Adipocyte (in vitro differentiated cells): ENCODE results near the gene CASK.
A peak's percentile ranks its signal among the peaks of the same experiment; 100 is the strongest.

Source experiments
- DNase-seq: peaks from one replicate; pipeline ENCODE4 v3.0.0-alpha.2; 2015; ENCODE audit warnings: low read depth
- H3K27me3 ChIP-seq: replicated peaks from 2 replicates; pipeline ENCODE4 v1.7.0; 2013; ENCODE audit warnings: mild to moderate bottlenecking, low read length, moderate library complexity; ENCODE audit not compliant: control insufficient read depth, insufficient read depth
- H3K36me3 ChIP-seq: 2 replicates; pipeline ENCODE4 v1.7.0; 2013; ENCODE audit warnings: low read length, mild to moderate bottlenecking, moderate library complexity; ENCODE audit not compliant: control insufficient read depth, insufficient read depth, severe bottlenecking
- H3K4me1 ChIP-seq: 2 replicates; pipeline ENCODE4 v1.7.0; 2013; ENCODE audit warnings: mild to moderate bottlenecking, low read length, moderate library complexity; ENCODE audit not compliant: control insufficient read depth, insufficient read depth
- H3K4me3 ChIP-seq: 2 replicates; pipeline ENCODE4 v1.7.0; 2013; ENCODE audit warnings: mild to moderate bottlenecking, low read length, moderate library complexity
- H3K9ac ChIP-seq: 2 replicates; pipeline ENCODE4 v1.7.0; 2013; ENCODE audit warnings: mild to moderate bottlenecking, low read length, moderate library complexity
- H3K9me3 ChIP-seq: 2 replicates; pipeline ENCODE4 v1.7.0; 2013; ENCODE audit warnings: mild to moderate bottlenecking, low read length, moderate library complexity; ENCODE audit not compliant: control insufficient read depth

CASK gene

GRCh38 chrX:41480508-41481260 is 442.7 kb downstream of the CASK start:
- Histone ChIP-seq H3K4me1 (peaks cover 26% of the 10 kb centered on the region), H3K9ac (no peak overlapping the region), H3K4me3 (no peak overlapping the region), H3K27me3 (peaks cover 5% of the 10 kb centered on the region), H3K9me3 (no peaks in the 10 kb centered on the region), H3K36me3 (no peaks in the 10 kb centered on the region)
- no peak for DNase-seq

DNA sequence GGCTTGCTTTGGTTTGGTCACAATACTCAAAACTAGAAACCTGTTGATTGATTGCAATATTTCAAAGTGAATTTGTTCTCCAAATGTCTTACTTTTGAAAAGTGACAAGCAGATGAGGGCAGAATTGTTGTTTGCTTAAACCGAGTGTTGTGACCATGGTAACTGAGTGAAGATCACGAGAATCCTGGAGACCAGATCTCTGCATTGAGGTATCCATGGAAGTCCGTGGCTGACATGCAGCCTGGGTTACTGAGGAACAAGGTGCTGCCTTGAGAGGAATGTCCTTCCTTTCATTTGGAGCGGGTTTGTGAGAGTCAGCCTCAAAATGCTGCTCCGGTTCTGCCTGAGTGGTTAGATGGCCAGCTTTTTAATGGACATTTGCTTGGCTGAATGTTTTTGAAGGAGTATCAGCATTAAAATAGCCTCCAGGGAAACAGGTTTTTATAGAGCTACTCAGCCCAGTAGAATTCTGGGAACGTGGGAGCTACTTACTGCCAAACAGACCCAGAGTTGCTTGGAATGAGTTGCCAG is 444.9 kb downstream of the CASK start:
- H3K36me3 ChIP-seq = no peaks in the 10 kb centered on the region
- no peak overlapping the region for H3K4me3 ChIP-seq
- peak overlapping the region; percentile 29 for H3K9ac ChIP-seq
- peaks cover 34% of the 10 kb centered on the region for H3K4me1 ChIP-seq
- H3K9me3 ChIP-seq = no peaks in the 10 kb centered on the region
- H3K27me3 ChIP-seq = peaks cover 9% of the 10 kb centered on the region
- DNase-seq = no peak

DNA sequence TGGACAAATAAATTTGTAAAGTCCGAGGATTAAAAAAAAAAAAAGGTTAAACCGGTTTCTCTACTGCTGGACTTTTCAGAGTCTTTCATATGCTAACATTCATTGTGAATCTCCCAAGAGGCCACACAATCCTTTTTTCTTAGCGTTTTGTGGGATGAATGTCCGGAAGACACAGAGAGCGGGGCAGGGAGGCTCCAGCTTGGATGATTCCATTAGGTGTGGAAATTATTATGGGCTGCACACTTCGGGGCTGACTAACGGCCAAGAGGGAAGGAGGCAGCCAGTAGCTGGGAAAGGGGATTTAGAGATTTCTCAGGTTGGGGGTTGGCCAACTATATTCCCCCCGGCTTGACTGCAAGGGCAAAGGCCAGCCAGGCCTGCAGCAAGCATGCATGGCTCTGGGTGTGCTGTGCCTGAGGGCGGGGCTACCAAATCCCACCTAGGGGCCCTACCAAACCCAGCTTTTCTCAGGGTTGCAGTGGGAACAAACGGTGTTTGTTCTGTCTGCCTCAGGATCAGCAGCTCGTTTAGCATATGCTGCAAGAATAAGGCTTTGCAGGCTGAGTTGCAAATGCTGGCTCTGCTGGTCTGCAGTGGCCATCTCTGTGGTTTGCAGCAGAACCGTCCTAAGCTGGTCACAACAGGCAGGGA is 447.6 kb downstream of the CASK start:
- Histone ChIP-seq H3K4me1 (peaks cover 26% of the 10 kb centered on the region), H3K9ac (no peak overlapping the region), H3K27me3 (peaks cover 9% of the 10 kb centered on the region), H3K4me3 (no peak overlapping the region), H3K9me3 (no peaks in the 10 kb centered on the region), H3K36me3 (no peaks in the 10 kb centered on the region)
- DNase-seq = no peak

DNA sequence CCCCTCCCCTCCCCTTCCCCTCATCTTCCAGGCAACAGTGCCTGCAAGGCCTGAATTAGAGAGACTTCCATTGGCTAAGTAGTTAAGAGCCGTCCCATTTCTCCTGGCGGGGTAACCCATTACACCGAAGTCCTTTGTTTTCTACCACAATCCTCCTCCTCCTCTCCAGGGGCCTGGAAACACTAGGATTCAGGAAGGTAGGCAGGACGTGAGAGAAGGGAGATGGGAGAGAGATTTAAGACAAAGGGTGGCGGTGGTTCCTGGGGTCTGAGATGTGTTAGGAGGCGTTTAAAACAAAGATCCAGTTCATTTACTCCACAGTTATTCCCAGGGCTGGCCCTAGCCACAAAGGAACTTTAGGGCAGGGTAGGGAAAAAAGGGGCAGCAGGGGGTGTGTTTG is 448.2 kb downstream of the CASK start:
- no peaks in the 10 kb centered on the region for H3K36me3 ChIP-seq
- no peak for DNase-seq
- H3K9me3 ChIP-seq = no peaks in the 10 kb centered on the region
- no peak overlapping the region for H3K4me3 ChIP-seq
- peaks cover 9% of the 10 kb centered on the region for H3K27me3 ChIP-seq
- H3K9ac ChIP-seq = no peak overlapping the region
- peaks cover 27% of the 10 kb centered on the region for H3K4me1 ChIP-seq

GRCh38 chrX:41474726-41475100 is 448.6 kb downstream of the CASK start:
- H3K9me3 ChIP-seq = no peaks in the 10 kb centered on the region
- H3K4me1 ChIP-seq = peaks cover 27% of the 10 kb centered on the region
- H3K27me3 ChIP-seq = peaks cover 4% of the 10 kb centered on the region
- DNase-seq = no peak
- H3K4me3 ChIP-seq = no peak overlapping the region
- no peak overlapping the region for H3K9ac ChIP-seq
- no peaks in the 10 kb centered on the region for H3K36me3 ChIP-seq

DNA sequence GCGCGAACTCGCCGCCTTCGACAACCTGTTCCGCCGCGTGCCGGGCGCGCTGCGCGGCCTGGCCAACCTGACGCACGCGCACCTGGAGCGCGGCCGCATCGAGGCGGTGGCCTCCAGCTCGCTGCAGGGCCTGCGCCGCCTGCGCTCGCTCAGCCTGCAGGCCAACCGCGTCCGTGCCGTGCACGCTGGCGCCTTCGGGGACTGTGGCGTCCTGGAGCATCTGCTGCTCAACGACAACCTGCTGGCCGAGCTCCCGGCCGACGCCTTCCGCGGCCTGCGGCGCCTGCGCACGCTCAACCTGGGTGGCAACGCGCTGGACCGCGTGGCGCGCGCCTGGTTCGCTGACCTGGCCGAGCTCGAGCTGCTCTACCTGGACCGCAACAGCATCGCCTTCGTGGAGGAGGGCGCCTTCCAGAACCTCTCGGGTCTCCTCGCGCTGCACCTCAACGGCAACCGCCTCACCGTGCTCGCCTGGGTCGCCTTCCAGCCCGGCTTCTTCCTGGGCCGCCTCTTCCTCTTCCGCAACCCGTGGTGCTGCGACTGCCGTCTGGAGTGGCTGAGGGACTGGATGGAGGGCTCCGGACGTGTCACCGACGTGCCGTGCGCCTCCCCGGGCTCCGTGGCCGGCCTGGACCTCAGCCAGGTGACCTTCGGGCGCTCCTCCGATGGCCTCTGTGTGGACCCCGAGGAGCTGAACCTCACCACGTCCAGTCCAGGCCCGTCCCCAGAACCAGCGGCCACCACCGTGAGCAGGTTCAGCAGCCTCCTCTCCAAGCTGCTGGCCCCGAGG is 449.2 kb downstream of the CASK start:
- Histone ChIP-seq H3K27me3 (peaks cover 4% of the 10 kb centered on the region), H3K9ac (no peak overlapping the region), H3K36me3 (no peaks in the 10 kb centered on the region), H3K4me1 (peaks cover 29% of the 10 kb centered on the region), H3K4me3 (no peak overlapping the region), H3K9me3 (no peaks in the 10 kb centered on the region)
- DNase-seq = no peak

DNA sequence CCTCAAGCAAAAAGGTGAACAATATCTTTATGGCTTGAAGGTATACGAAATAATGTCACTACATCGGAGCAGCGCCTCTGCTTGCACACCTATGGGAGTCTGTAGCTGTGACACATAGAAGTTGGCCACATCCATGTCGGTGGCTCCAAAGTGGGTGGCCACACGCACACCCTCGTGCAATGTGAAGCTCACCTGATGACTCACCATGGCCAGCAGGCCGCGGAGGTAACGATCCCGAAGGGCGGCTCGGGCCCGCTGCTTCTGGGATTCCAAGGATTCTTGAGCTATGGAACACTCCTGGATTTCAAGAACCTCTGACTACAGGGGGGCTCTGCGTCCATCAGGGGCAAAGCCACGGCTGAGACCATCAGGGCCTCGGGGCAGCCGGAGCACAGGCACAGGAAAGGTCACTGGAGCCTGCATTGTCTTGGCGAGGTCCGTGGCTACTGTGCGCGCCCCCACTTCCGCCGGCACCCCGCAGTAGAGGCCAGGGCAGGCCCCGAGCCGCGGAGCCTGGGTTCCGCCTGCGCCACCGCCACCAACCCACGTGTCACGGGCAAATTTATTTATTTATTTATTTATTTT is 451.0 kb downstream of the CASK start:
- no peak for DNase-seq
- no peaks in the 10 kb centered on the region for H3K9me3 ChIP-seq
- peaks cover 4% of the 10 kb centered on the region for H3K27me3 ChIP-seq
- no peak overlapping the region for H3K9ac ChIP-seq
- H3K4me3 ChIP-seq = no peak overlapping the region
- peaks cover 27% of the 10 kb centered on the region for H3K4me1 ChIP-seq
- no peaks in the 10 kb centered on the region for H3K36me3 ChIP-seq

GRCh38 chrX:41471786-41472185 is 451.6 kb downstream of the CASK start:
- DNase-seq = no peak
- H3K4me3 ChIP-seq = no peak overlapping the region
- peaks cover 27% of the 10 kb centered on the region for H3K4me1 ChIP-seq
- no peaks in the 10 kb centered on the region for H3K36me3 ChIP-seq
- peaks cover 4% of the 10 kb centered on the region for H3K27me3 ChIP-seq
- no peaks in the 10 kb centered on the region for H3K9me3 ChIP-seq
- no peak overlapping the region for H3K9ac ChIP-seq

DNA sequence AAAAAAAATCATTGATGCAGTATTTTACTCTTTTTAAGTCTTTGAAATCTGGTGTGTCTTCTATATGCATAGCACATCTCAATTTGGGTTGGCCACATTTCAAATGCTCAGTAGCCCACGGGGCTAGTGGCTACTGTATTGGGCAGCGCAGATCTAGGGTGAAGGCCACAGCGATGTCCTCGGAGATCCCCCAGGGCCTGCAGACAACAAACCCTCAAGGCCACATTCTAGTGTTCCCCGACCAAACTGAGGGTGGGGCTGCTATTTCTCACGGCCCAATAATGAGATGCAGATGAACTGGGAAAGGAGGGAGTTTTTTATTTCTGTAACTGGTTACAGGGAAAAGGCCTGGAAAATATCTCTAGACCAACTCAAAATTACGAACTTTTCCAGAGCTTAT is 452.6 kb downstream of the CASK start:
- Histone ChIP-seq H3K27me3 (peaks cover 4% of the 10 kb centered on the region), H3K36me3 (no peaks in the 10 kb centered on the region), H3K9ac (no peak overlapping the region), H3K4me3 (no peak overlapping the region), H3K4me1 (peaks cover 22% of the 10 kb centered on the region), H3K9me3 (no peaks in the 10 kb centered on the region)
- no peak for DNase-seq

GRCh38 chrX:41468647-41469323 is 454.6 kb downstream of the CASK start:
- peak overlapping the region; percentile 33 for H3K9ac ChIP-seq
- DNase-seq = peak; percentile 41

More at GRCh38 chrX:41468647-41469323, 454.6 kb downstream of the CASK start:
- Histone ChIP-seq H3K4me1 (peaks cover 14% of the 10 kb centered on the region), H3K27me3 (peaks cover 5% of the 10 kb centered on the region), H3K9me3 (no peaks in the 10 kb centered on the region), H3K4me3 (no peak overlapping the region), H3K36me3 (no peaks in the 10 kb centered on the region)
